Measurements from ENCODE around the gene CALML4.
"Not testable (repeated sequence)": the region's sequence is repeated elsewhere in the genome, so short reads cannot be mapped to it uniquely, and the experiment has no call there.

The CALML4 gene

GRCh38 chr15:68204776-68205557, at the start of gene CALML4:
TSS of gene CALML4 (minus strand) at chr15:68205332. CDS start at chr15:68205247, 85 bp downstream.
- no peak for DNase-seq (ENCODE audit: low spot score)

GRCh38 chr15:68252925-68253534, 47.9 kb upstream of the CALML4 start:
- DNase-seq (ENCODE audit: low spot score) = peak; percentile 62

GRCh38 chr15:68249058-68249713, 44.1 kb upstream of the CALML4 start:
- DNase-seq (ENCODE audit: low spot score) = no peak

GRCh38 chr15:68244235-68244634, 39.1 kb upstream of the CALML4 start:
- no peak for DNase-seq (ENCODE audit: low spot score)

GRCh38 chr15:68241088-68241935, 36.2 kb upstream of the CALML4 start:
- no peak for DNase-seq (ENCODE audit: low spot score)

- no peak for DNase-seq (ENCODE audit: low spot score)
These were observed 33.9 kb upstream of the CALML4 start for GRCh38 chr15:68239025-68239424.

- DNase-seq (ENCODE audit: low spot score) = no peak
These were observed 29.9 kb upstream of the CALML4 start for GRCh38 chr15:68235022-68235421.

GRCh38 chr15:68234520-68234919, 29.4 kb upstream of the CALML4 start:
- not testable (repeated sequence) for DNase-seq (ENCODE audit: low spot score)

GRCh38 chr15:68234060-68234459, 28.9 kb upstream of the CALML4 start:
- DNase-seq (ENCODE audit: low spot score) = no peak

- DNase-seq (ENCODE audit: low spot score) = no peak
These were observed 27.8 kb upstream of the CALML4 start for GRCh38 chr15:68232937-68233336.

- no peak for DNase-seq (ENCODE audit: low spot score)
These were observed 27.3 kb upstream of the CALML4 start for GRCh38 chr15:68232449-68232848.

GRCh38 chr15:68231102-68231818, 26.1 kb upstream of the CALML4 start:
- no peak for DNase-seq (ENCODE audit: low spot score)

- DNase-seq (ENCODE audit: low spot score) = no peak
These were observed 25.3 kb upstream of the CALML4 start for GRCh38 chr15:68230157-68231100.

GRCh38 chr15:68229386-68230156, 24.4 kb upstream of the CALML4 start, which contains the start of gene CLN6:
TSS of gene CLN6 (minus strand) at chr15:68229728. CDS start at chr15:68229584, 144 bp downstream.
- DNase-seq (ENCODE audit: low spot score) = peak; percentile 93

GRCh38 chr15:68228971-68229385, 23.8 kb upstream of the CALML4 start:
- DNase-seq (ENCODE audit: low spot score) = no peak

- no peak for DNase-seq (ENCODE audit: low spot score)
These were observed 23.2 kb upstream of the CALML4 start for GRCh38 chr15:68228143-68228970.

- DNase-seq (ENCODE audit: low spot score) = no peak
These were observed 22.6 kb upstream of the CALML4 start for GRCh38 chr15:68227643-68228142.

GRCh38 chr15:68225442-68225841, 20.3 kb upstream of the CALML4 start:
- not testable (repeated sequence) for DNase-seq (ENCODE audit: low spot score)

Data from germinal center (tissue), 1 donor.